Loucy (cell line): ENCODE measurements around the gene CDH13.

Experiments
- H2AFZ ChIP-seq: fragments of 200-600 bp; sonication (generic); 2 replicates; pipeline ENCODE4 v1.6.0; 2016; ENCODE audit warnings: antibody characterized with exemption, mild to moderate bottlenecking, low read length, moderate library complexity
- H3F3A ChIP-seq: fragments of 200-600 bp; 2 replicates; pipeline ENCODE4 v1.6.0; 2016; ENCODE audit warnings: antibody characterized with exemption, low read depth, mild to moderate bottlenecking
- H3K27me3 ChIP-seq: fragments of 200-600 bp; sonication (generic); 2 replicates; pipeline ENCODE4 v1.6.1; 2014; ENCODE audit warnings: low read length, mild to moderate bottlenecking; ENCODE audit not compliant: insufficient read depth, poor library complexity, severe bottlenecking
- H3K36me3 ChIP-seq: fragments of 200-600 bp; sonication (generic); 2 replicates; pipeline ENCODE4 v1.6.1; 2016; ENCODE audit warnings: low read length; ENCODE audit not compliant: insufficient read depth
- H3K4me1 ChIP-seq: fragments of 200-600 bp; sonication (generic); 2 replicates; pipeline ENCODE4 v1.5.1; 2014; ENCODE audit warnings: low read length, mild to moderate bottlenecking; ENCODE audit not compliant: insufficient read depth, poor library complexity, severe bottlenecking
- H3K4me2 ChIP-seq: fragments of 200-600 bp; sonication (generic); 2 replicates; pipeline ENCODE4 v1.6.0; 2014; ENCODE audit warnings: antibody characterized with exemption, low read length, low read depth, mild to moderate bottlenecking; ENCODE audit not compliant: poor library complexity, severe bottlenecking
- H3K4me3 ChIP-seq: fragments of 200-600 bp; sonication (generic); 2 replicates; pipeline ENCODE4 v1.5.1; 2014; ENCODE audit warnings: low read length, mild to moderate bottlenecking, mixed read lengths; ENCODE audit not compliant: poor library complexity, severe bottlenecking
- H3K79me2 ChIP-seq: fragments of 200-600 bp; sonication (generic); 2 replicates; pipeline ENCODE4 v1.6.1; 2014; ENCODE audit warnings: low read length; ENCODE audit not compliant: insufficient read depth
- H3K9ac ChIP-seq: fragments of 200-600 bp; sonication (generic); 2 replicates; pipeline ENCODE4 v1.6.0; 2014; ENCODE audit warnings: mild to moderate bottlenecking, low read depth, low read length, moderate library complexity; ENCODE audit not compliant: poor library complexity, severe bottlenecking
- H3K9me2 ChIP-seq: fragments of 200-600 bp; sonication (generic); replicated peaks from 2 replicates; pipeline ENCODE4 v1.6.1; 2016; ENCODE audit warnings: low read depth, low read length, mixed read lengths
- H3K9me3 ChIP-seq: fragments of 200-600 bp; sonication (generic); 2 replicates; pipeline ENCODE4 v1.6.1; 2014; ENCODE audit warnings: mild to moderate bottlenecking, antibody characterized with exemption, low read length, low read depth; ENCODE audit not compliant: insufficient read depth
- H4K20me1 ChIP-seq: fragments of 200-600 bp; sonication (generic); 2 replicates; pipeline ENCODE4 v1.6.0; 2014; ENCODE audit warnings: antibody characterized with exemption, low read length, mild to moderate bottlenecking; ENCODE audit not compliant: insufficient read depth, poor library complexity, severe bottlenecking
- EZH2phosphoT487 ChIP-seq: fragments of 200-600 bp; IDR thresholded peaks from 2 replicates; pipeline ENCODE4 v1.6.1; 2018; ENCODE audit warnings: antibody characterized with exemption, mild to moderate bottlenecking, moderate library complexity, borderline replicate concordance
- TF ChIP-seq, protein P1 (sequence below): fragments of 200-600 bp; sonication (generic); conservative IDR thresholded peaks from 2 replicates; pipeline ENCODE4 v1.5.1; 2014; ENCODE audit warnings: mild to moderate bottlenecking, antibody characterized with exemption, low read length

The CDH13 gene

DNA sequence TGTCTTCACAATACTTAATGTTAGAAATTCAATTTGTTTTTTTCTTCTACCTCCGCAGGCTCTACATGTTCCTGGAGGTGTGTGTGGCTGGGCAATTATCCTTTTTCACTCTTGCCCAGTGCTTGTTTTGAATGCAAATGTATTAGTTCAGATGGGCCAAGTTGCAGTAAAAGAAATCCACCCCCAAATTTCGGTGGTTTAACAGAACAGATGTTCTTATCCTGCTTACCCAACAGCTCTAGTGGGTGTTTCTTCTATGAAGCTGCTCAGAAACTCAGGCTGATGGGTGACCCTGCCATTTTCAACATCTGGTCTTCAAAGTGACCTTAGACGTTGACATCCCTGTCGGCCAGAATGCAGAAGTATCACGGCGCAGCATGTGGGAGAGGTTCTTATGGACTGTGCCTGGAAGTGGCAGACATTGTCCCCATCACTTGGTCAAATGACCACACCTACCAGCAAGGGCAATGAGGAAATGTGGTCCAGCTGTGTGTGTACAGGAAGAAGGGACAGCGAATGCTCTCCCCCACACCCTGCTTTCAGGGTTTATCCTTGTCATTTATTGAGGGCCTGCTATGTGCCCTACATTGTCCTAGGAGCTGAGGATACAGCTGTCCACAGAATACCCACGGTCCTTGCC, 157.3 kb downstream of the CDH13 start:
- Histone ChIP-seq H3K9me2 (no peaks in the 10 kb centered on the region), H3F3A (no peaks in the 10 kb centered on the region), H4K20me1 (no peaks in the 10 kb centered on the region), H3K4me1 (no peaks in the 10 kb centered on the region), H3K27me3 (no peaks in the 10 kb centered on the region), H3K36me3 (no peaks in the 10 kb centered on the region), H3K79me2 (no peaks in the 10 kb centered on the region), H3K9ac (no peak overlapping the region), H3K9me3 (no peaks in the 10 kb centered on the region), H3K4me2 (no peak overlapping the region), H3K4me3 (no peak overlapping the region), H2AFZ (no peak overlapping the region)
- TF ChIP-seq, protein P1, sequence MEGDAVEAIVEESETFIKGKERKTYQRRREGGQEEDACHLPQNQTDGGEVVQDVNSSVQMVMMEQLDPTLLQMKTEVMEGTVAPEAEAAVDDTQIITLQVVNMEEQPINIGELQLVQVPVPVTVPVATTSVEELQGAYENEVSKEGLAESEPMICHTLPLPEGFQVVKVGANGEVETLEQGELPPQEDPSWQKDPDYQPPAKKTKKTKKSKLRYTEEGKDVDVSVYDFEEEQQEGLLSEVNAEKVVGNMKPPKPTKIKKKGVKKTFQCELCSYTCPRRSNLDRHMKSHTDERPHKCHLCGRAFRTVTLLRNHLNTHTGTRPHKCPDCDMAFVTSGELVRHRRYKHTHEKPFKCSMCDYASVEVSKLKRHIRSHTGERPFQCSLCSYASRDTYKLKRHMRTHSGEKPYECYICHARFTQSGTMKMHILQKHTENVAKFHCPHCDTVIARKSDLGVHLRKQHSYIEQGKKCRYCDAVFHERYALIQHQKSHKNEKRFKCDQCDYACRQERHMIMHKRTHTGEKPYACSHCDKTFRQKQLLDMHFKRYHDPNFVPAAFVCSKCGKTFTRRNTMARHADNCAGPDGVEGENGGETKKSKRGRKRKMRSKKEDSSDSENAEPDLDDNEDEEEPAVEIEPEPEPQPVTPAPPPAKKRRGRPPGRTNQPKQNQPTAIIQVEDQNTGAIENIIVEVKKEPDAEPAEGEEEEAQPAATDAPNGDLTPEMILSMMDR: no peak
- no peak for TF ChIP-seq EZH2phosphoT487

GRCh38 chr16:82784573-82784968, 157.8 kb downstream of the CDH13 start:
- H4K20me1 ChIP-seq: no peaks in the 10 kb centered on the region
- no peaks in the 10 kb centered on the region for H3K9me3 ChIP-seq
- H3K4me2 ChIP-seq: no peak overlapping the region
- no peaks in the 10 kb centered on the region for H3K36me3 ChIP-seq
- no peak overlapping the region for H3K9ac ChIP-seq
- H2AFZ ChIP-seq: no peak overlapping the region
- H3K4me3 ChIP-seq: no peak overlapping the region
- no peaks in the 10 kb centered on the region for H3K4me1 ChIP-seq
- H3K79me2 ChIP-seq: no peaks in the 10 kb centered on the region
- H3K27me3 ChIP-seq: no peaks in the 10 kb centered on the region
- H3F3A ChIP-seq: no peaks in the 10 kb centered on the region
- H3K9me2 ChIP-seq: no peaks in the 10 kb centered on the region
- TF ChIP-seq EZH2phosphoT487: no peak
- TF ChIP-seq, protein P1: no peak

DNA sequence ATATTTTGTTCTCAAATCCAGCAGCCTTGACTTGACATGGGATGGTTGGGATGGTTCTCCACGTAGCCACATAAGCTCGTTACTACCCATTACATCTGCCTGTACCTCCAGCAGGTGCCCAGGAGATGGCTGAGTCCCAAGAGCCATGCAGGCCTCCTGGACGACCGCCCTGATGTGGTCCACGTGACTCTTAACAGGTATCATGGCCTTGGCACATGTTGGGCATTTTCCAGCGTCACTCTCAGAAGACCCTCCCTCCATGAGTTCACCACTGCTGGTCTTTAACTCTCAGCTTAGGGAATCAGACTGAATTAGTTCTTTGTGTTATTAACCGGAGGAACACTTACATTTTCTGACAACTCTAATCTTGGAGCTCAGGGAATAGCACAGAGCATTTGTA, 161.5 kb downstream of the CDH13 start:
- no peak overlapping the region for H2AFZ ChIP-seq
- H3K9ac ChIP-seq: no peak overlapping the region
- no peak overlapping the region for H3K4me2 ChIP-seq
- no peaks in the 10 kb centered on the region for H3F3A ChIP-seq
- no peak for TF ChIP-seq EZH2phosphoT487
- TF ChIP-seq, protein P1: no peak
- H3K4me1 ChIP-seq: no peaks in the 10 kb centered on the region
- no peaks in the 10 kb centered on the region for H4K20me1 ChIP-seq
- no peaks in the 10 kb centered on the region for H3K9me2 ChIP-seq
- no peaks in the 10 kb centered on the region for H3K27me3 ChIP-seq
- no peaks in the 10 kb centered on the region for H3K79me2 ChIP-seq
- H3K36me3 ChIP-seq: no peaks in the 10 kb centered on the region
- H3K4me3 ChIP-seq: no peak overlapping the region
- no peaks in the 10 kb centered on the region for H3K9me3 ChIP-seq
